Ishikawa (cell line): Measurements from ENCODE around the gene GMFB.

ENCODE experiments used
- EGR1 ChIP-seq: IDR thresholded peaks from 2 replicates; pipeline ENCODE4 v1.6.1; 2012
- MAX ChIP-seq: IDR thresholded peaks from 2 replicates; pipeline ENCODE4 v1.6.1; 2012
- RAD21 ChIP-seq: IDR thresholded peaks from 2 replicates; pipeline ENCODE4 v1.6.1; 2012; ENCODE audit warnings: low read depth
- REST ChIP-seq: IDR thresholded peaks from 2 replicates; pipeline ENCODE4 v1.6.1; 2012; ENCODE audit warnings: low read depth, mild to moderate bottlenecking
- USF1 ChIP-seq: IDR thresholded peaks from 2 replicates; pipeline ENCODE4 v1.6.1; 2012
- YY1 ChIP-seq: IDR thresholded peaks from 2 replicates; pipeline ENCODE4 v1.6.1; 2012; ENCODE audit warnings: low read depth
- ZBTB7A ChIP-seq: IDR thresholded peaks from 2 replicates; pipeline ENCODE4 v1.6.1; 2012; ENCODE audit warnings: low read depth

The GMFB gene

GRCh38 chr14:54425537-54426274 is 63.1 kb downstream of the GMFB start:
- no peak for TF ChIP-seq MAX
- TF ChIP-seq RAD21: no peak
- TF ChIP-seq REST: no peak

GRCh38 chr14:54425068-54425467 is 63.7 kb downstream of the GMFB start:
- TF ChIP-seq ZBTB7A: no peak
- no peak for TF ChIP-seq MAX
- TF ChIP-seq USF1: no peak
- no peak for TF ChIP-seq YY1
- no peak for TF ChIP-seq EGR1
